Colonic mucosa (tissue), 4 donors: ENCODE measurements around the gene PTPRT. TPM values are rescaled to one million over a fixed set of nuclear protein-coding genes. Genes with fewer than 3 reads are reported as not detected.

ENCODE experiments used
- DNase-seq: peaks from one replicate; pipeline ENCODE4 v3.0.0-alpha.2; 2020
- H3K27ac ChIP-seq: fragments of 200-600 bp; one replicate; pipeline ENCODE4 v1.8.0; 2021
- H3K27me3 ChIP-seq: fragments of 200-600 bp; one replicate; pipeline ENCODE4 v1.8.0; 2021
- H3K36me3 ChIP-seq: fragments of 200-600 bp; one replicate; pipeline ENCODE4 v1.8.0; 2021
- H3K4me1 ChIP-seq: fragments of 200-600 bp; one replicate; pipeline ENCODE4 v1.8.0; 2021; ENCODE audit warnings: mild to moderate bottlenecking
- H3K4me3 ChIP-seq: fragments of 200-600 bp; one replicate; pipeline ENCODE4 v1.8.0; 2021
- H3K9ac ChIP-seq, 2 donors: one replicate each; pipeline ENCODE4 v1.7.0; 2013; ENCODE audit warnings: control low read depth in 2 of 2, low read depth in 2 of 2, low read length in 2 of 2
- H3K9me3 ChIP-seq: fragments of 200-600 bp; one replicate; pipeline ENCODE4 v1.8.0; 2021
- intact Hi-C: fragments of 100-400 bp; cut with DNase I; formaldehyde crosslinking; loops from one replicate; pipeline ENCODE4 v1.14.1; 2022
- total RNA-seq, 2 donors: library from RNA; stranded (reverse); fragmentation: NEBNext Ultra II Directional in 1 of 2; extraction: Animal tissue kit (Norgen Biotek cat#: 25700) in 1 of 2; gene quantifications; one replicate each; pipeline ENCODE4 v1.2.1, GENCODE V29; 2021
- TF ChIP-seq, protein P1 (sequence below): fragments of 200-600 bp; IDR thresholded peaks from one replicate; pipeline ENCODE4 v1.8.0; 2022; ENCODE audit warnings: antibody characterized with exemption, mild to moderate bottlenecking
- donor health status: healthy.
- donor health status: DM: no; HTN: no; CAD: no.
- donor health status: DM: no; HTN: no; CAD: no.

PTPRT gene
- total RNA-seq, 2 donors from 2014 or later: 0.11 to 0.12 TPM

DNA sequence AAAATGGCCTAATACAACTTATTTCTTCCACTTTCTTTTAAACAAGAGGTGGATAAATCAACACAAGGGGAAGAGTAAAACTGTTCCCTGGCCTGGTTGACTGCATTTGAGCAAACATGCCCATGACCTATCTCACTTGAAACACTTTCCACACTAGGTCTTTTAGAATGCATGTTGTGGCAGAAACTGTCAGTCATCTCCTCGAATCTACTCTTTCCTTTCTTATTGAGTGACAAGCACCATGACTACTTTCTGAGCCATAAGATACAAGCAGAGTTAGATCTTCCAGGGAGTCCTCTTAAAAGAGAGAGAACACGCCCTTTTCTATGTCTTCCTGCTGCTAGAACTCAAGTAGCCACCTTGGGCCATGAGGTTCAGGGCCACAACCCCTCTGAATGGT, 66.5 kb downstream of the PTPRT start:
- DNase-seq: no peak
- intact Hi-C loops: no loop called here
- no peaks in the 10 kb centered on the region for H3K27me3 ChIP-seq
- H3K36me3 ChIP-seq: no peaks in the 10 kb centered on the region
- TF ChIP-seq, protein P1, sequence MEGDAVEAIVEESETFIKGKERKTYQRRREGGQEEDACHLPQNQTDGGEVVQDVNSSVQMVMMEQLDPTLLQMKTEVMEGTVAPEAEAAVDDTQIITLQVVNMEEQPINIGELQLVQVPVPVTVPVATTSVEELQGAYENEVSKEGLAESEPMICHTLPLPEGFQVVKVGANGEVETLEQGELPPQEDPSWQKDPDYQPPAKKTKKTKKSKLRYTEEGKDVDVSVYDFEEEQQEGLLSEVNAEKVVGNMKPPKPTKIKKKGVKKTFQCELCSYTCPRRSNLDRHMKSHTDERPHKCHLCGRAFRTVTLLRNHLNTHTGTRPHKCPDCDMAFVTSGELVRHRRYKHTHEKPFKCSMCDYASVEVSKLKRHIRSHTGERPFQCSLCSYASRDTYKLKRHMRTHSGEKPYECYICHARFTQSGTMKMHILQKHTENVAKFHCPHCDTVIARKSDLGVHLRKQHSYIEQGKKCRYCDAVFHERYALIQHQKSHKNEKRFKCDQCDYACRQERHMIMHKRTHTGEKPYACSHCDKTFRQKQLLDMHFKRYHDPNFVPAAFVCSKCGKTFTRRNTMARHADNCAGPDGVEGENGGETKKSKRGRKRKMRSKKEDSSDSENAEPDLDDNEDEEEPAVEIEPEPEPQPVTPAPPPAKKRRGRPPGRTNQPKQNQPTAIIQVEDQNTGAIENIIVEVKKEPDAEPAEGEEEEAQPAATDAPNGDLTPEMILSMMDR: no peak
- H3K4me1 ChIP-seq: no peaks in the 10 kb centered on the region
- H3K27ac ChIP-seq: no peak overlapping the region
- H3K4me3 ChIP-seq: no peak overlapping the region
- no peak overlapping the region for H3K9ac ChIP-seq
- H3K9me3 ChIP-seq: no peaks in the 10 kb centered on the region

DNA sequence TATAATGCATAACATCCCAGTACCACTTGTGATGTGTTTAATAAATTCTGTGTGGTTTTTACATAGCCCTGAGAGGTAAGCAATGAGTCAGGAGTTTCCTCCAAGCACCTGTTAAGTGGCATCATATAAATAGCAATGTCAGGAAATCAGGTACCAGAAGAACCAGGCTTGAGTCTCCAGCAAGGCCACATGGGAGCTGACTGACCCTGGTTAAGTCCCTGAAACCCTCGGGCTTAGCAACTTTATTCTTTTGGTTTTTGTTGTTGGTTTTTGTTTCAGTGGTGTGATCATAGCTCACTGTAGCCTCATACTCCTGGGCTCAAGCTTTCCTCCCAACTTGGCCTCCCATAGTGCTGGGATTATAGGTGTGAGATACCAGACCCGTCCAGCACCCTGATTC, 70.0 kb downstream of the PTPRT start:
- no peaks in the 10 kb centered on the region for H3K27me3 ChIP-seq
- no peak for DNase-seq
- no peaks in the 10 kb centered on the region for H3K4me1 ChIP-seq
- TF ChIP-seq, protein P1: no peak
- H3K9ac ChIP-seq: no peak overlapping the region
- H3K27ac ChIP-seq: no peak overlapping the region
- intact Hi-C loops: no loop called here
- no peaks in the 10 kb centered on the region for H3K9me3 ChIP-seq
- H3K36me3 ChIP-seq: no peaks in the 10 kb centered on the region
- no peak overlapping the region for H3K4me3 ChIP-seq

DNA sequence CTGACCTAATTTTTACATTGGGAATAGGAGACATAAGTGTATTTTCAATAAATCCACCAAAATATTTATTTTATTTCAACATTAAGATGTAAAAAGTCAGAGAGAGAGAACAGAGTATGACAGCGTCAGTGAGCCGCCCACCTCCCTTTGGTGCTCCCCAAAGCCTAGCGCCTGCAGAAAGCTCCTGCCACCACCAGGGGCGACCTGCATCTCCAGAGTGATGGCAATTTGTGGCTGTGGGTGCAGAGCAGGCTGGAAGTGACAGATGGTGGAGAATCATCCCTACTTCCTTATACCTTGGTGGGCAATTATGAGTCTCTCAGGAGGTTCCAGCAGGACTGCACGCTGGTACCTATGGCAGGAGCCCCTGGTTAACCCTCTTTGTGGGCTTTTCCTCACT, 87.3 kb downstream of the PTPRT start:
- no peaks in the 10 kb centered on the region for H3K36me3 ChIP-seq
- H3K4me1 ChIP-seq: no peaks in the 10 kb centered on the region
- no peaks in the 10 kb centered on the region for H3K27me3 ChIP-seq
- TF ChIP-seq, protein P1: no peak
- no peak overlapping the region for H3K4me3 ChIP-seq
- no peak overlapping the region for H3K9ac ChIP-seq
- H3K27ac ChIP-seq: no peak overlapping the region
- intact Hi-C loops: no loop called here
- H3K9me3 ChIP-seq: no peaks in the 10 kb centered on the region
- DNase-seq: no peak

DNA sequence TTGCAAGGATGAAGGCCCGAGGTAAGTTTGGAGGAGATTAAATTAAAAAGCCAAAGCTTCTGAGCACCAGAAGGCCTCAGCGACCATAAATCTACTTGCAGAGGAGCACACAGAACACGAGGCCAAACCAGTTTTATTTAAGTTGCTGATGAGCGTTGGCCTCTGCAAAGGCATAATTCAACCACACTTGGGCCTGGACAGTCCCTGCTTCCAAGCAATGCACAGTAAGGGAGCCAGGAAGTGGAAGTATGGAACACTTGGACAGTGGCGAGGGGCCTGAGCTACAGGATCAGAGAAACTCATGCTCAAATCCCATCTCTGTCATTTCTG, 92.8 kb downstream of the PTPRT start:
- no peaks in the 10 kb centered on the region for H3K9me3 ChIP-seq
- TF ChIP-seq, protein P1: no peak
- H3K27me3 ChIP-seq: no peaks in the 10 kb centered on the region
- H3K27ac ChIP-seq: no peak overlapping the region
- no peaks in the 10 kb centered on the region for H3K36me3 ChIP-seq
- DNase-seq: no peak
- H3K4me3 ChIP-seq: no peak overlapping the region
- no peak overlapping the region for H3K9ac ChIP-seq
- intact Hi-C loops: no loop called here
- no peaks in the 10 kb centered on the region for H3K4me1 ChIP-seq

DNA sequence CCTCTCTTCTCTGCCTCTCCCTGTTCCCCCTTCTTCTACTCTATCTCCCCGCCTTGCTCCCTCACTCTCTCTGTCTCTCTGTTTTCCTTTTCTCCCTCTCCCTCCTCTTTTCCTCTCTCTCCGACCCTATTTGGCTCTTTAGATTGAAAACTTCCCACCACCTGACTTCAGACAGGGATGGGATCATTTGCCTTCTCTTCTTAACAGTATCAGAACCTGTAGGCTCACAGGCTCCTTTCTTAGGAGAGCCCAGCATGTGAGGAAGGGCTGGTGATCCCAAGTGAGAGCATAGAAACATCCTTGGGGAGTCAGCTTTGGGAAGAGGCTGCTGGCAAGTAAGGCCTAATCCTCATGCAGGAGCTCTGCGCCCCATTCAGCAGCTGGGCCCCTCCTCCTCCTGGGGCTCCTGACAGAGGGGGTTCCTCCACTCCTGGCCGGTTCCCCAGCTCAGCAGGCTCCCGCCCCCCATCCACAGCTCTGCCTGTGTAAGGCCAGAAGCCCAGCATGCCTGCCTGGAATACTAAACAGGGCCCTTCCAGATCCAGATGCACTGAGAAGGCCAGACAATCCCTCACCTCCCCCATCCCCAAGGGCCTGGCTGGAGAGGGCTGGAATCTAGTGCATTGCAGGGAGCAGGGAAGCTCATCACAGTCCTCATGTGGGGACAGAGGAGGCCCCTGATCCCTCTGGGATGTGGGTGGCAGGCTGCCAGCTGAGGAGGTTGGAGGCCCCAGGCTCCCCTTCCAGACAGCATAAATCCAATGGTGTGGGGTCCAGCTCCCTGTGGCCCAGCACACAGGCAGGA, 93.4 kb downstream of the PTPRT start:
- H3K9me3 ChIP-seq: no peaks in the 10 kb centered on the region
- DNase-seq: no peak
- H3K36me3 ChIP-seq: no peaks in the 10 kb centered on the region
- H3K27me3 ChIP-seq: no peaks in the 10 kb centered on the region
- TF ChIP-seq, protein P1: no peak
- intact Hi-C loops: no loop called here
- H3K27ac ChIP-seq: no peak overlapping the region
- no peak overlapping the region for H3K9ac ChIP-seq
- H3K4me1 ChIP-seq: no peaks in the 10 kb centered on the region
- no peak overlapping the region for H3K4me3 ChIP-seq
